Measurements from ENCODE around the gene SHISA9.

The SHISA9 gene

DNA sequence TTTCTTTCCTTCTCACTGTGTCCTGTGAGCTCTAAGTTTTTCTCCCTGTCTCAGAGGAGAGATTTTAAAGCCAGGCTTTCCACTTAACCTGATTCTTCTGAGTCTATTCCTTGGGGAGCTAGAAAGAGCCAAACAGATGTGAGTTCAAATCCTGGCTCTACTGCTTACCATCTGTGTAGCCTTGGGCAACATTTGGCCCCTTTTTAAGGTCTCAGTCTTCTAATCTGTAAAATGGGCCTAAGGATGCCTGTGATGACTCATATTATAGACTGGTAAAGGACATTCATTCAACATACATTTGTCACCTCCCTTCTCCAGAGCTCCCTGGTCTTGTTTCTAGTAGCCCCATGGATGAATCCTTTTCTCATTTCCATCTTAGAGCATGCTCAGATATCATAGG, 304.0 kb downstream of the SHISA9 start:
- no peak for DNase-seq

DNA sequence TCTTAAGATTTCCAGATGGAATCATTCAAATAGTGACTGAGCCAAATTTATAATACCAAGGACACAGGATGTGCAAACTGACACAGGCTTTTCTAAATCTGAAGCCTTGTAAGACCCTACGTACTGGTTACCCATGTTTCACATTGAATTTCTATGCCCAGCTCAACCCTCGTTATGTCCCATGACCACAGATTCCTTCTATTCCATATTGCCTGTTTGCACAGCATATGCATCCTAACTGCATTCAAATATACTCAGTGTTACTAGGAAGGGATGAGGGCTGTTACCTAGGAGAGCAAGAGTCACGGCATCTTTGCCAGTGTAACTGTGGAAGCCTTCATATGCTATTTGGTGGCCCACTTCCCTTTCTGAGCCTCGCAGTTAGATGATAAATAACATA, 305.2 kb downstream of the SHISA9 start:
- DNase-seq = no peak

DNA sequence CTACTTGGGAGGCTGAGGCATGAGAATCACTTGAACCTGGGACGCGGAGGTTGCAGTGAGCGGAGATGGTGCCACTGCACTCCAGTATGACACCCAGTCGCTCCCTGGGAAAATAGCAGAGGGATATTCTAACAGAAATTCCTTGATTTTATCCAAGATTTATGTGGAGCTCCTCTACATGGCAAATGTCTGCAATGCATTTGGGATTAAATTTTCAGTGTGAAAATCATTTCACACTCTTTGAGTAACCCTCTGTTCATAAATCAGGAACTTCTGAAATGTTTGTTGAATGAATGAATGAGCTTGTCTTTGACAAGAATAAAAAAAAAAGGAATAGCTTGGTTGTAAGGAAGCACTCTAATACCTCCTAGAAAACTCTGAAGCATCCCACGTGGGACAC, 305.8 kb downstream of the SHISA9 start:
- no peak for DNase-seq

DNA sequence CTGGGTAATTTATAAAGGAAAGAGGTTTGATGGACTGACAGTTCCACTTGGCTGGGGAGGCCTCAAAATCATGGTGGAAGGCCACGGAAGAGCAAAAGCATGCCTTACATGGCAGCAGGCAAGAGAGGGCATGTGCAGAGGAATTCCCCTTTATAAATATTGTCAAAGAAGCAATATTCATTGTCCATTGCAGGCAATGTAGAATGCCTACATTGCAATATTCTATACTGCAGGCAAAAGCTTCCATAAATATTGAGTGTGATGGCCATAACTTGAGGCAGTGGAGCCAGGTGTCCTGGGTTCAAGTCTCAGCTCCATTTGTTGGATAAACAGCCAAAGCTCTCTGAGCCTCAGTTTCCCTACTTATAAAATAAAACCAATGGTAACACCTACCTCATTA, 322.3 kb downstream of the SHISA9 start:
- DNase-seq = no peak

DNA sequence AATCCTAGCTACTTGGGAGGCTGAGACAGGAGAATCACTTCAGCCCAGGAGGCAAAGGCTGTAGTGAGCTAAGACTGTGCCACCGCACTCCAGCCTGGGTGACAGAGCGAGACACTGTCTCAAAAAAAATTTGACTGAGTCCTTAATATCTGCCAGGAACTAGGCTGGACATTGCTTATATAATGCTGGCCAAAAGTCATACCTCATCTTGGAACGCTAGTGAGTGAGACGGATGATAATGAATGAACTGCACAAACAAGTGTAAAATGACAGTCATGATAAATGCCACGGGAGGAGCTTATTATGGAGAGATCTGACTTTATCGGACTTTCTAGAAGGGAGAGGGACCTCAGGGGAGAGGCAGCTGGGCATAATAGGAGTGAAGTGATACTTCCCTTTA, 327.6 kb downstream of the SHISA9 start:
- DNase-seq = no peak

DNA sequence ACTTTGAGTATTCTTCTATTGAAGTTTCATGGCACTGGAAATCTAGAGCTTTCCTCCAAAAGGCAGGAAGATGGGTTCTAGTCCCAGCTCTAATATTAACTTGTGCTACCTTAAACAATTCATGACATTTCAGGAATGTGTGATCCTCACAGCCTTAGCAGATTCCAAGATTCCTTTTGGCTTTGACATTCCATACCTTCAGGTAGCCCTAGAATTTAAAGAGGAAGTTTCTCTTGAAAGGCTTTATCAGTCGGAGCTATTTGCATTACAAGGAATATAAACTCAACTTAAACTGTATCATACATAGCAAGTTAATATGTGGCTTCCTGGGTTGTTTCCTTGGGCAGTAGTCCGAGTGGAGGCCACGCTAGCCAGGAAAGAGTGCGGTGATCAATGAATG, 330.0 kb downstream of the SHISA9 start:
- DNase-seq = peak; percentile 24

DNA sequence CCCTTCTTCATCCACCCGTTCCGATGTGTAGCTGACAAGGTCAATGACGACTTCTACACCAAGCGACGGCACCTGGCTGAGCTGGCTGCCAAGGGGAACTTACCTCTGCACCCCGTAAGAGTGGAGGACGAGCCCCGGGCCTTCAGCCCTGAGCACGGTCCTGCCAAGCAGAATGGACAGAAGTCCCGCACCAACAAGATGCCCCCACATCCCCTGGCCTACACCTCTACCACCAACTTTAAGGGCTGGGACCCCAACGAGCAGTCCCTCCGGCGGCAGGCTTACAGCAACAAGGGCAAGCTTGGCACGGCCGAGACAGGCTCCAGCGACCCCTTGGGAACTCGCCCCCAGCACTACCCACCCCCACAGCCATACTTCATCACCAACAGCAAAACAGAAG, 333.6 kb downstream of the SHISA9 start:
- no peak for DNase-seq

DNA sequence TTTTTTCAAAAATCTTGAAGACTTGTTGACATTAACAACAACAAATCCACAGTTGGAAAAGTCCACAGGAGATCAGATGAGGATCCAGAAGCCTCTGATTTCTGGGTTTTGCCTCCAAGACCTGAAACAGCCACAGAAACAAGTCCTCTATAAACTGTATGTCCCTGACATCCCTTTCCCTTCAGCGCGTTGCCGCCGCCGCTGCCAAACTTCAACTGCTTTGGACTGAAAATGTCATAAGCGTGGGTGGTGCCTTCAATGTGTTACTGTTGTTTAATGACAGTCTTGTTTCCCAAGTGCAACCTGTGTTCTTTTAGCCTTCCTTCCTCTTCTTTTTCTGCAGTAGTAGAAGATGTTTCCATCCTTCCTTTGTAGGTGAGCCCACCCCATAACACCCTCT, 334.9 kb downstream of the SHISA9 start:
- DNase-seq = no peak

DNA sequence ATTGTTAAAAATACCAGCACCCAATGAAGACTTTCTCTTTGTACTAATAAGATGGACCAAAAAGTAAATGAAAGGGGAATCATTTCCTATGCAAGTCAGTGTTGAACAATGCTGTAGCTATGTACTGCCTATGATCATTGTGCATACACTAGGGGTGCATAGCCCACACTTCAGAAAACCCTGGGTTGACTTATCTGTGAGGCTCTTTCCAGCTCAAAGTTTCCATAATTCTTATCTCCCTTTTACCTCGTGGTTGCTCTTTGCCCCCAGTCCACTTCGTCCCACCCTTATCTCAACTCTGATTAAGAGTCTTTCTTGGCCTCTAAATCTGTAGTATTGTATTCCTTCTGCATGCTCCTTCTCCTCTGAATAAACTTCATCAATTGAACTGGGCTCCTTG, 336.8 kb downstream of the SHISA9 start:
- no peak for DNase-seq

DNA sequence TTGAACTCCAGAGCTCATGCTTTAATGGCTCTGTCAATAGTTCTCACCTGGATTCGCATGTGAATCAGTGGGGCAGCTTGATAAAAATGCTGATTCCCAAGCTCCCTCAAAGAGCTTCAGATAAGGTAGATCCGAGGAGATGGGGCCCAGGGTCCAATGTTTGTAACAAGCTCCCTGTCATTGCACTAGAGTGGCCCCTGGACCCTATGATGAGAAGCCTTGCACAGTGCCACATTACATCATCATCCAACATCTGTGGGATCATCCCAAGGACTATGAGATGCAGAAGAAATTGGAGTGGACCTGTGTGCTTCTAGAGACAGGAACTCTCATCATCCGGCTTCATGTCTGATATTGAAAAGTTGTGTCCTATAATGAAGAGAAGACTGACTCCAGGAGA, 340.8 kb downstream of the SHISA9 start:
- no peak for DNase-seq

DNA sequence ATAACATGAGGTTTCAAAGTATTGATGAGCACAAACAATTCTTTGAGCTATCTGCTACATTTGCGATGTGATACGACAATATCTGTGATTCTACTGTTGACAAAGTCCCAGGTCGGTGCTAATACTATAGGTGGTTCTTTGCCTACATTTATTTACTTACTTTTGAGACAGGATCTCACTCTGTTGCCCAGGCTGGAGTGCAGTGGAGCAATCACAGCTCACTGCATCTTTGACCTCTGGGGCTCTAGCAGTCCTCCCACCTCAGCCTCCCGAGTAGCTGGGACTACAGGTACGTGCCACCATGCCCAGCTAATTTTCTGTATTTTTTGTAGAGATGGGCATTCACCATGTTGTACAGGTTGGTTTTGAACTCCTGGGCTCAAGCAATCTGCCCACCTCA, 343.4 kb downstream of the SHISA9 start:
- no peak for DNase-seq

DNA sequence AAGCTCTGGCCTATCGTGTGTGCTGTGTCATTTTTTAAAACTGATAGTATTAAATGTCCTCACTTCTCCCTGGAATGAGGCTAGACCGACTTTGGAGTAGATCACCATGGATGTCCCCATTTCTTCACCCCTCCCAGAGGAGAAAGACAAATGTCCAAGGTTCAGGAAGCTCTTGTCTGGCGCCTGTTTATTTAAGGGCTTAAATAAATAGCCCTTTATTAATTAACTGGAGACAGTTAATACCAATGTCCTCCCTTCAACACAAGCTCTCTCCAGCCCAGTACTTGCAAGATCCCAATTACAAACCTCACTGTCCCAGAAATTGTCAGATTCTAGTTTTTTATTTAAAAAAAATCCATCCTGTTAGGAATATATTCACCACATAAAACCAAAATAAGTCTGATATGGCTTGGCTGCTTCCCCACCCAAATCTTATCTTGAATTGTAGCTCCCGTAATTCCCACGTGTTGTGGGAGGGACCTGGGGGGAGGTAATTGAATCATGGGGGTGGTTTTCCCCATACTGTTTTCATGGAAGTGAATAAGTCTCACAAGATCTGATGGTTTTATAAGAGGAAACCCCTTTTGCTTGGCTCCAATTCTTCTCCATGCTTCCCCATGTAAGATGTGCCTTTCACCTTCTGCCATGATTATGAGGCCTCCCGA, 344.4 kb downstream of the SHISA9 start:
- no peak for DNase-seq

DNA sequence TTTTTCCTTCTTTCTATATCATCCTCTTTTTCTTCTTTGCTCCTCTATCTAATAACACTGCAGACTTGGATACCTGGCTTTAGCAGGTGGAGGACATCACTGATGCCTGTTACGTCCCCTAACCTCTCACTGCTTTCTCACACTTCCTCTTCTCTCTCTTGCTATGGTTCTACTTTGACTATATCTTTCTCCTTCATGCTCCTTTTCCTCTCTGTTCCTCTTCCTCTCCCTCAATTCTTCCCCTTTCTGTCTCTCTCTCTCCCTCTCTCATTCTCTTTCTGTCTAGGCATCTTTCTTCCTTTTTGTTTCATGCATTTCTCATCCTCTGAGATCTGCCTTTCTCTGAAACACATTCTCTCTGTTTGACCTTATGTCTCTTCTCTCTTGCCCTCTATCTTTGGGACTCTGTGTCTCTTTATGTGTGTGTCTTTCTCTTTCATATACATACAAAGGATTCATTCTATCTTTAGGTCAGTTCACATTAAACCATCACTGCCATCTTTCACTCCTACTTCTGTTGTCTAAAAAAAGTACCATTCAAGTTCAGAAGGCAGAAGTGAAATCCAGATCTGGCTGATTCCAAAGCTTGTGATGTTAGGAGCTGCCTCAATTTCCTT, 353.7 kb downstream of the SHISA9 start:
- DNase-seq = no peak

DNA sequence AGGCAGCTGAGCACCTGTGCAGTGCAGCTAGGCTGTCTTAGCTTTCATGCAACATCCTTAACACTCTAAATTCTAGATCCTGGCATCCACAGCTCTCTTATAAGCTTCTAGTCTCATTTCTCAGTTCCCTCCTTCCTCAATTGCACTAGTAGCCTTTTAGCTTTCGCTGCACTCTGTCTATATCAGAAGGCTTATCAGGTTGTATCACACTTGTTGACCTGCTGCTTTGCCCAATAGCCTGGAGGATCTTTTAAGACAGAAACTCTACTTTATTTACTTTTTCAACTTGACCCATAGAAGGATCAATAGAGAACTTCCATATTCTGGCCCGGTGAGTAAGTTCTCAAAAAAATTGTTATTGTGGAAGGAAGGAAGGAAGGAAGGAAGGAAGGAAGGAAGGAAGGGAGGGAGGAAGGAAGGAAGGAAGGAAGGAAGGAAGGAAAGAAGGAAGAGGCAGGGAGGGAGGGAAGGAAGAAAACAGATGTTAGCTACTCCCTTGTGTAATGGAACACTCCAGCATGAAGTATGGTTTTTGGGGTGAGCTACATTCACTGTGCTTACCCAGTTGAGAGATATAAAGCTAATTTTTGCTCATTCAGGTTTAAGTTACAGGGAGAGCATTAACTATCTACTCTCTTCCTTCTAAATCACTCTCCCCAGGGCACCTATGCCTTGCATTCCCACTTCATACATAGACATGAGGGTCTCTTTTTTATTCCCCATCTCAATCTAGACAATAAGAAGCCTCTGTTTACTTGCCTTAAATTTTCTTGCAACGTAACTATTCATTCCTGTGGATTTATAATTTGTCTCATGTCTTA, 361.1 kb downstream of the SHISA9 start:
- DNase-seq = no peak

DNA sequence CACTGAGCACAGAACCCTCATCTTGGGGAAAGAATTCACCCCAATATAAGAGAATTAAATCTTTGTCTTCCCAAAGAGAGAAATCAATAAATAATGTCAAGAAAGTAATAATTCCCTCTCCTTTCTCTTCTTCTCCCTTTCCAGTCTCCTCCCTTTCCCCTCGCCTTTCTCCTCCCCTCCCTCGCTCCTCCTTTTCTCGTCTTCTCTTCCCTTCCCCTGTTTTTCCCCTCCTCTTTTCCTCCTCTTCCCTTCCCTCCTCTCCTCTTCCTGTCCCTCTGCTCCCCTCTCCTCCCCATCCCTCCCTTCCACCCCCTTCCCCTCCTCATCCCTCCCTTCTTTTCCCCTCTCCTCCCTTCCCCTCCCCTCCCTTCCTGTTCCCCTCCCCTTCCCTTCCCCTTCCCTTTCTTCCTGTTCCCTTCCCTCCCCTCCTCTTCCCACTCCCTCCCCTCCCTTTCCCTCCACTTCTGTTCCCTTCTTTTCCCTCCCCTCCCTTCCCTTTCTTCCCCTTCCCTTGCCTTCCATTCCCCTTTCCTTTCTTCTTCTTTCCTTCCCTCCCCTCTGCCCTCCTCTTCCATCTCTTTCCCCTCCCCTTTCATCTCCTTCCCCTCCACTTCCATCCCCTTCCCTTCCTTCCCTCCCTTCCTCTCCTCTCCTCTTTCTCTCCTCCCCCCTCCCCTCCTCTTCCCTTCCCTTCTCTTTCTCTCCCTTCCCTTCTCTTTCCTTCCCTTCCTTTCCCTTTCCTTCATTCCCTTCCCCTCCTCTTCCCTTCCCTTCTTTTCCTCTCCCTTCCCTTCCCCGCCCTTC, 363.6 kb downstream of the SHISA9 start:
- DNase-seq = no peak

DNA sequence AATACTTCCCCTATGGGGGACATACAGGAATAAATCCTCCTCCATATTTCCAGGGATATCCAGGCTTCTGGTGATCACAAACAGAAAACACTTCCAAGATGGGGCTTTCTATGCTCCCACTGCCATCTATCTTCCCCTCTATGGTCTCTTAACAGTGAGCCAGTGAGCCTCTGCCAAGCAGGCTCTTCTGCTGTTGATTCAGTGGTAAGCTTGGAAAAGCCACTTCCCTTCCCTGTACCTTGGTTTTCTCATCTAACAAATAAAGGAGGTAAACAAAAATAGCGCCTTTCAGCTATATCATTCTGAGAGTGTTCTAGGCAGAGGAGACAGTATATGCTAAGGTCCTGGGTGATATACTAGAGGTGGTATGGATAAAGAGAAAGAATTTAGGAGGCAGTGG, 368.0 kb downstream of the SHISA9 start:
- no peak for DNase-seq

DNA sequence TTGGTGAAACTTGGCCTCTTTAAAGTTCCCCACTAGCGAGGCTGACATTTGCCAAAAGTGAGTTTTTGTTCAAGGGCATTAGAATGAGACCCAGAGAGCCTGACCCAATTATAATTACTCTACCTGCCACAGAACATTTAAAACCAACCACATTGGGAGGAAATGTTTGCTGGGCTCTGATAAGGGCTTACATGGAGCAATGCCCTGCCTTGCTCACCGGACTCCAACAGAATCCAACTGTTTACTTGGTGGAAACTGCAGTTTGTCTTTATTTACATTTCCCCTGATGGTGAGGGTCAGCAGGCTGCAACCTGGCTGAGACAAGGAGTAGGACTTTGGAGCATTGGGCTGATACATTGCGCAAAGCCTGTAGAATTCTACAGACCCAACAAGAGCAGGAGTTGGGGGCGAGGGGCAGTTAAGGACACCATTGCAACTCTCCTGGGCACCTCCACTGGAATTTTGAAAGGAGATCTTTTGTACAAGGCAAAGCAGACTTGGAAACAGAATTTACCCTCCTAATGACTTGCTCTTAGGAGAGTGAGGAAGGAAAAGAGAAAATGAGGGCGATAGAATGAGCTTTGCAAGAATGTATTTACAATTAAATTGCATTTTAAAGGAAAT, 368.6 kb downstream of the SHISA9 start:
- DNase-seq = no peak

DNA sequence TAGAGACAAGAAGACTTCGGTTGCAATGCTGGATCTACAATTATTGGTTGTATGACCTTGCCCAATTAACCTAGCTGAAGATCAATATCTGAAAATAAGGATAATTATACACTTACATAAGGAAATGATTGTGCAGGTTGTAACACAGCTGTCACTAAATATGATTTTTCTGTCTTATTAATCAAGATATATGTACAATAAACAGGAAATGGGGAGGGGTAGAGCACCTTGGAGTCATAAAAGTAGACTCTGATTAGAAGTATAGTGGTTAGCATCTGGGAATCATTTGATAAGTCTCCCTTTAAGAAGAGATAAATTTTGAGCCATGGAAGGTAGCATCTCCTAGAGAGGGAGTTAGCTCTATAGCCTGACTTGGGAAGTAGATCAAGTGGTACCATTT, 369.2 kb downstream of the SHISA9 start:
- DNase-seq = no peak

DNA sequence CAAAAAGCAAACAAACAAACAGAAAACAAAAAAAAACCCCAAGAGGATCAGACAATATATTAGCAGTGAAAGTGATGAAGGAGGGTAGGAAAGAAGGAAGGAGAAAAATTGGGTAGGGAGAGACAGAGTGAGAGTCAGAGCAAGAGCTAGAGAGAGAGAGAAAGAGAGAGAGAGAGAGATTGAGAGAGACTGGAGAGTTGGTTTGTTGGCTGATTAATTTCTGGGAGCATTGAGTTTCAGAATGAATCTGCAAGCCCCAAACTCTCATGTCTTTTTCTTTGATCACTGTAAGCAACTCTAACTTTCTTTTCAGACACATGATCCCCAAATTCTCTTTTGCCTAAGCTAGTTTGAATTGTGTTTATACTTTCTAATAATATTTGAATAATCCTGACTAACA, 388.1 kb downstream of the SHISA9 start:
- no peak for DNase-seq

All from kidney glomerular epithelial cell (primary cell).